NCI-H774 (cell line): Measurements from ENCODE around the gene USP24.
"Not testable (repeated sequence)": the region's sequence is repeated elsewhere in the genome, so short reads cannot be mapped to it uniquely, and the experiment has no call there.

Experiments
- DNase-seq: peaks from one replicate; lab custom pipeline; 2025; lab: John Stamatoyannopoulos, UW

USP24 gene

GRCh38 chr1:55229726-55230125 is 14.6 kb upstream of the USP24 start:
- not testable (repeated sequence) for DNase-seq

GRCh38 chr1:55225228-55225627 is 10.1 kb upstream of the USP24 start:
- DNase-seq: no peak

DNA sequence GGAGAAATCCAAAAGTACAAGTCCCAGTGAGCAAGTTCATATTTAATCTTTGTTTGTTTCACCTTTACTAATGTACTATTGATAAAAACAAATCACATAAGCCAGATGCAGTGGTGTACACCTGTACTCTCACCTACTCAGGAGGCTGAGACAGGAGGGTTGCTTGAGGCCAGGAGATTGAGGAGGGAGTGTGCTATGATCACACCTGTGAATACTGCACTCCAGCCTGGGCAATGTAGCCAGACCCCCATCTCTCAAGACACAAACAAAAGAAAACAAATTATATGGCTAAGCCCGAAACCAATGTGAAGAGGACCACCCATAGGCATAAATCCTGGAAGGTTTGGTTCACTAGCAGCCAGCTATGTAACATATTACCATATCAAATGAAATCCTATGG is 9.6 kb upstream of the USP24 start:
- no peak for DNase-seq

DNA sequence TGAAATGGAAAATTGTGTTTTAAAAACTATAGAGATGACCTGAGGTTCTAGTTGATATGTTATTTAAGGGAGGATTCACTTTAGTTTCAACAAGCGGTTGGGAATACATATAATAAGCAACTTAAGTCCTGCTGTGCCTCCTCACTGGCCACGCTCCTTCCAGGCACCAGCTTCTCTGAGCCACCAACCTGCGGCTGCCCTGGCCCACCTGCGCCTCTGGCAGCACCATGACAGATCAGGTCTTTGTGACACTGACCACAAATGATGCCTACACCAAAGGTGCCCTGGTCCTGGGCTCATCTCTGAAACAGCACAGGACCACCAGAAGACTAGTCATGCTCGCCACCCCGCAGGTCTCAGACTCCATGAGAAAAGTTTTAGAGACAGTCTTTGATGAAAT is 7.0 kb upstream of the USP24 start:
- no peak for DNase-seq

- peak; percentile 38 for DNase-seq
Observed at GRCh38 chr1:55217226-55217986, 2.2 kb upstream of the USP24 start.

DNA sequence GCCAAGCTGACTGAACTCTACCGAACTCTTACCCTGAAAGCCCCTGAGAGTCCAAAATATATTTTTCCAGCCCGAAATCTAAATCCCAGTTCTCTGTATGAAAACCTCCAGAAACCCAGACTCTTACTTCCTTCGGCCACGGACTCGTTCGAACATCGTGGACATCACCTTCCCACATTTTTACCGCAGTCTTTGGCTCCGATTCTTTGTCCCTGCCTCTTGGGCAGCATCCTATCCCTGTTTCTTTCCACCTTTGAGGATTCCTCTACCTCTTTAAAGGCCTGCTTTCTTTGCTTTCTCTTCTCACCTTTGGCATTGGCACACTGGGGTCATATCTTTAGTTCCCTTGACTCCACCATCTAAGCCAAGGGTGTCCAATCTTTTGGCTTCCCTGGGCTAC is 932 bp upstream of the USP24 start:
- no peak for DNase-seq

DNA sequence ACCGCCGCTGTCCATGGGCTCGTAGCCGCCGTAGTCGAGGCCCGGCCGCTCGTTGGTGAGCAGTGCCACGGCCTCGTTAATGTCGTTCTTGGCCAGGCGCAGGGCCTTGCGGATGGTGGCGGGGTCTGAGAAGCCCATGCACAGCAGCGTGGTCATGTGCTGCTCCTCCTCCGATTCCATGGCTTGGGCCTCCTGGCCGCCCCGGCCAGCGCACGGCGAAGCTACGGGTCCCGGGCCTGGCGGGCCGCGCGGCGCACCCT is 300 bp downstream of the USP24 start:
- peak; percentile 62 for DNase-seq

- peak; percentile 37 for DNase-seq
Observed at GRCh38 chr1:55214212-55214933, 791 bp downstream of the USP24 start.

DNA sequence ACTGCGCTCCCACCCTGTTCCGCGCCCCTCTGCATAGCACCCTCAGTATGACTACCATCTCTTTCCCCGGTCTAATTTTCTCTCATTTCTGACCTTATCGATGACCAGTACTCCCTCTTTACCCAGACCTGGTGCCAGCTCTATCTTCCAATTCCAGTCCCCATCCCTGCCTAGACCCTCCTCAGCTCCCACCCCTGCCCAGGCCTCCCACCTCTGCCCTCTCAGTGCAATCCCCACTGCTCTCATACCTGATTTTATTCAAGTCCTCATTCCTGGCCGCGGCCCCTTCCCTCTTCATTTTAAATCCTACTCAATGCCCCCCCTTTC is 1.3 kb downstream of the USP24 start:
- DNase-seq: no peak

DNA sequence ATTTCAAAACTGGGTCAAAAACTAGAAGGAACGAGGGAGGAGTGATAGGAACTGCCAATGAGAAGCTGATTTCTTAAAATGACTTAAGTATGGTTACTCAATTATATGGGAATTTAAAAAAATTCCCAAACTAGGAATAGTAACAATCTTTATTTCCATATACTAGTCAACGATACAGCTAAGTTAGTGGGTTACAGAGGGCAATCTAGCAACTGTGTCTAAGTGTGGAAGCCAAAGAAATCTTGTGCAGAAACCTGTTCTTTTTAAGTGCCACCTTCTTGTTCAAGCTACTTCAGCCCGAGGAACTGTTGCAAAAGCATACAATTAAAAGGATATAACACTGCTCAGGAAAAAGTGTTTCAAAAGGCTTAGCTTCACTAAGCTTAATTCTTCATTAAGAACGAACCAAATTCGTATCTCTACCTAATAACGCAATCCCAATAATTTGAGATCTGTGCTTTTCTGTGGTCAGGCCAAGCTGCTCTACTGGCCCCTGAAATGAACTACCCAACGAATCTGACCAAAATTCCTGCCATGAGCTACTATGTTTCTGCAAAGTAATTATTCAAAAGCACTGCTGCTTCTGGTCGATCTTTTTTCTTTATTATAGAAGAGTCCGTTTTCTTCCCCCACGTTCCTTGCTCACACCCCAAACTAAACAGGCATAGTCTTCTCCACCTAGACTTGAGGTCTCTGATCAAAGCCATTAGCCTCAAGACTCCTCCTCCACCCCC is 1.8 kb downstream of the USP24 start:
- no peak for DNase-seq

DNA sequence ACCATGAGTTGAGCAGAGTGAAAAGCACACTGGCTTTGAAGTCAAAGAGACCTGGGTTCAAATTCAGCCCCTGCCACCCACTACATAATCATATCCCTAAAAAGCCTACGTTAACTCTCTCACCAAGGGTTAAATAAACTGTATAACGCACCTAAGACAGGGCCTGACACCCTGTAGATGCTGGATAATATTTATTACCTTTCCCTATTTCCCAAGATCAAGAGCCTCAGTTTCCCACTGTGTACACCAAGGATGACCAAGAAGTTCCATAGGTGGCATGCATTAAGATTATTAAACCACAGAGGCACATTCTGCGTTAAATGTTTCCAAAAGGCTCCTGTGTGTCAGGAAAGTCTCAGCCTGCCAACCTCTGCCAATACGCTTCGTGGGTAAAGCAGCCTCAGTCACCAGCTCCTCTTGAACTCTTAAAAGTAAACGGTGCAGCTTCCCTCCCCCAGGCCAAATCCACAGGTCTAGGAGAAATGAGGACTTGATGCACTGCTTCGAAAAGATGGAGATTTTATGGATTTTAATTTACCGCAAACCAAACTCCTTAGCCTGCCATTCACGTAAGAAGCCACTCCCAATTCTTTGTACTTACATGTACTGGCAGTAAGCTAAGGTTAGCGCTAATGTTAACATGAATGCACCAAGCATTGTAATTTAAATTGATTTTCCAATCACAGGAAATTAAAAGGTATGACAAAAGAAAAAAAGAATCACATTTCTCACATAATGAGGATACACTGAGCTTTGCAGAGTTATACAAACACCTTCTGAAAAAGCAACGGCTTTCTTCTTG is 2.6 kb downstream of the USP24 start:
- DNase-seq: no peak

GRCh38 chr1:55211863-55212262 is 3.3 kb downstream of the USP24 start:
- DNase-seq: no peak

DNA sequence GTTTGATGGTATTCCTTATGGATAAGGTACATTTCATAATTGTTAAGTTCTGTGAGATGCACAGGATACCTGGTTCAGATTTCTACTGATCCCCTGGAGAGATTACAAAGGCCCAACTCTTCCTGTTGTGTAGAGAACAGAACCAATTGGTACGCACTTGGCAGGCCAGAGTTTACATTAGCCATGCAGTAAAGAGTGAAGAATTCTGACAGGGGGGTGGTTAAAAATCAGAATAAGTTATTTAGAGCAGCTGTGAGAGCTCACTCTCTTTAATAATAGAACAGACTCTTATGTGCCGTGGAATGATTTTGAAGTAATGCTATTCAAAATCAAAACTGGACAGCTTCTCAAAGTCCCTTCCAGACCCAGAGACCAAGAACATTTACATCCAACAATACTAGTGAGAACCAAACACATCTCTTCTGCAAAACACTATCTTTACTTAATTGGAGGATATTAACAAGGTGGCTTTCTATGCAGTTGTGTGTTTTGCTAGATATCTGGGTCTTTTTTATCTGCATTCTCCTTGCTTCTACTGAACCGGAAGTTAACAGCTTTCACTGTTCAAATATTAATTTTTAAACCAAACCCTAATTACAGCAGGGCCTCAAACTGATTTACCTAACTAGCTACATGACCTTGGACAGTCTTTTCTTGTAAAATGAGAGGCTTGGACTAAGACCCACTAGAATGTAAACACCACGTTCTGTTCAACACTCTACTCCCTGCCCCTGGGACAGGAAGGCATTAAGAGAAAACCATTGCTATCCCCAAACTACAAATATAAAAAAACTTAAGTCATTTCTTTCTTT is 4.0 kb downstream of the USP24 start:
- peak; percentile 11 for DNase-seq

- no peak for DNase-seq
Observed at GRCh38 chr1:55209247-55209646, 5.9 kb downstream of the USP24 start.

- no peak for DNase-seq
Observed at GRCh38 chr1:55206210-55206609, 9.0 kb downstream of the USP24 start.

DNA sequence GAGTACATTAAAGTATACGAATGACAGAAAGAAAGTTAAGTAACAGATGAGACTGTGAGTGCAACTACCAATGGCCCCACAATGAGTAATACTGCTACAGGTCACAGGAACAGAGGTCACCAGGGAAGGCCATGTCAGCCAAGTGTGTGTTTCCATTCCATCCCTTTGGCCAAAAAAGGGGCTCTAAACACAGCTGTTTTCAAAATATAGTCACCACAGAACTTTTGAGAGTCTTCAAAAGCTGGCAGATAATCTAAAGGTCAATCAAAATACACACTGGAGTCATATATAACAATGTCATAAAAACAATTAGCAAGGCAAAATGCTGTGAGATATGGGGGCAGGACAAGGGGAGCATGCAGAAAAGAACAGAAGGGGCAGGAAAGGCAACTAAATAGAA is 10.2 kb downstream of the USP24 start:
- no peak for DNase-seq

- no peak for DNase-seq
Observed at GRCh38 chr1:55203064-55203463, 12.1 kb downstream of the USP24 start.

GRCh38 chr1:55200667-55201066 is 14.5 kb downstream of the USP24 start:
- DNase-seq: no peak

DNA sequence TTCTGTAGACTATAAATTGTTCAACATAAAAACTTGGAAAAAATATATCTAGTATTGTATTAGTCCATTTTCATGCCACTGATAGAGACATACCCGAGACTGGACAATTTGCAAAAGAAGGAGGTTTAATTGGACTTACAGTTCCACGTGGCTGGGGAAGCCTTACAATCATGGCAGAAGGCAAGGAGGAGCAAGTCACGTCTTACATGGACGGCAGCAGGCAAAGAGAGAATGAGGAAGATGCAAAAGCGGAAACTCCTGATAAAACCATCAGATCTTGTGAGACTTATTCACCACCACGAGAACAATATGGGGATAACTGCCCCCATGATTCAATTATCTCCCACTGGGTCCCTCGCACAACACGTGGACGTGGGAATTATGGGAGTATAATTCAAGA is 15.4 kb downstream of the USP24 start:
- not testable (repeated sequence) for DNase-seq

DNA sequence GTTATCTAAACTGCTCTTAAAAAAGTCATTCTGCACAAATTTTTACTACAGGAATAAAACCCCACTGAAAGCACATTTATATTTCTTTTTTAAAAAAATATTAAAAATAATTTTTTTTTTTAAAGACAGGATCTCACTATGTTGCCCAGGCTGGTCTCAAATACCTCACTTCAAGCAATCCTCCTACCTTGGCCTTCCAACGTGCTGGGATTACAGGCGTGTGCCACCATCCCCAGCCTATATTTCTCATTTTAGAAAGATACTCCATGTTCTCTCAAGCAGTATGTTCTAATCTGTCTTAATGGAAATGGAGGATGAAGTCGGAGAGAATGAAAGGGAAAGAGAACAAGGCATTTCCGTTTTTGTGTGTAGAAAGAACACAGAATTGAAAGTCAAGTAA is 17.1 kb downstream of the USP24 start:
- DNase-seq: no peak

- no peak for DNase-seq
Observed at GRCh38 chr1:55197099-55197498, 18.1 kb downstream of the USP24 start.
